K562 (cell line): ENCODE results near the gene COPB2. TPM values are rescaled to one million over a fixed set of nuclear protein-coding genes. Genes with fewer than 3 reads are reported as not detected.

Experiments
- ATAC-seq: fragments of 200-7000 bp; cut with Tn5 transposase; 3 replicates; pipeline ENCODE4 v1.9.1; 2020; ENCODE audit warnings: moderate library complexity
- BruUV-seq: library from RNA; stranded (reverse); fragments of 400-500 nt; replicated peaks from 2 replicates; lab custom pipeline; 2021; lab: Mats Ljungman, UMichigan
- CTCF ChIA-PET: fragments of 300-600 bp; formaldehyde crosslinking; extraction: SDS; loops from one replicate; lab custom pipeline; 2021; ENCODE audit warnings: low intra/inter-chr PET ratio; lab: Yijun Ruan, JAX
- POLR2A ChIA-PET: fragments of 300-600, 350-650 bp; sonication (Branson Sonifier 250); formaldehyde crosslinking; extraction: SDS; loops from one replicate; lab custom pipeline; 2021; ENCODE audit warnings: antibody characterized with exemption, inconsistent platforms; lab: Yijun Ruan, JAX
- DNase-seq, 4 experiments: peaks; one replicate each; pipeline versions ENCODE4 v3.0.0 to v3.0.0-alpha.2; 2011 to 2018; ENCODE audit warnings: low spot score in 3 of 4, mixed read lengths in 3 of 4; ENCODE audit errors: extremely low read depth in 1 of 4
- FAIRE-seq: peaks from 2 replicates; lab custom pipeline; 2011; peaks lifted over from hg19 to GRCh38; lab: Jason Lieb, UNC
- H2AFZ ChIP-seq: 2 replicates; pipeline ENCODE4 v1.6.0; 2011; ENCODE audit warnings: low read depth, low read length, control low read depth, inconsistent platforms
- H3K27ac ChIP-seq: fragments of 200-600 bp; 3 replicates; pipeline ENCODE4 v1.8.0; 2011; ENCODE audit warnings: low read depth, mild to moderate bottlenecking, control low read depth, inconsistent platforms, low read length, moderate library complexity, mixed read lengths; ENCODE audit errors: extremely low read depth
- H3K27me3 ChIP-seq, 2 experiments: fragments of 300-600 bp in 1 of 2; 2 replicates in 1 of 2; 3 replicates in 1 of 2; pipeline versions ENCODE4 v1.6.0 to v1.8.0; 2011; ENCODE audit warnings: inconsistent platforms in 2 of 2, low read length in 2 of 2, mild to moderate bottlenecking in 1 of 2, mixed read lengths in 1 of 2, moderate library complexity in 1 of 2; ENCODE audit not compliant: control insufficient read depth in 2 of 2, insufficient read depth in 2 of 2
- H3K36me3 ChIP-seq: fragments of 300-600 bp; 3 replicates; pipeline ENCODE4 v1.8.0; 2011; ENCODE audit warnings: mild to moderate bottlenecking, low read length, inconsistent platforms; ENCODE audit not compliant: control insufficient read depth, insufficient read depth
- H3K4me1 ChIP-seq, 2 experiments: fragments of 200-600 bp in 1 of 2; replicated peaks in 1 of 2; 2 replicates in 1 of 2; 3 replicates in 1 of 2; pipeline versions ENCODE4 v1.5.1 to v1.8.0; 2011; ENCODE audit warnings: inconsistent platforms in 2 of 2, low read length in 2 of 2, mild to moderate bottlenecking in 1 of 2, mixed read lengths in 1 of 2, moderate library complexity in 1 of 2; ENCODE audit not compliant: control insufficient read depth in 2 of 2, insufficient read depth in 2 of 2
- H3K4me2 ChIP-seq: 2 replicates; pipeline ENCODE4 v1.6.1; 2011; ENCODE audit warnings: low read length, control low read depth, inconsistent platforms, mixed read lengths; ENCODE audit not compliant: insufficient read depth
- H3K4me3 ChIP-seq: fragments of 200-600 bp; sonication (generic), shearing (Covaris generic); 2 replicates; pipeline ENCODE4 v1.5.1; 2016; ENCODE audit warnings: control low read depth, inconsistent platforms
- H3K79me2 ChIP-seq: fragments of 200-600 bp; 3 replicates; pipeline ENCODE4 v1.8.0; 2011; ENCODE audit warnings: low read length, inconsistent platforms; ENCODE audit not compliant: control insufficient read depth, insufficient read depth
- H3K9ac ChIP-seq, 2 experiments: 2 replicates each; pipeline versions ENCODE4 v1.6.0 to v1.6.1; 2011; ENCODE audit warnings: low read depth in 2 of 2, low read length in 2 of 2, control low read depth in 1 of 2, inconsistent platforms in 1 of 2, mild to moderate bottlenecking in 1 of 2, mixed read lengths in 1 of 2; ENCODE audit not compliant: insufficient read depth in 1 of 2
- H3K9me1 ChIP-seq: one replicate; pipeline ENCODE4 v1.6.0; 2011; ENCODE audit warnings: inconsistent platforms, mild to moderate bottlenecking, low read length, moderate library complexity; ENCODE audit not compliant: control insufficient read depth, insufficient read depth
- H3K9me3 ChIP-seq: replicated peaks from 2 replicates; pipeline ENCODE4 v1.5.1; 2011; ENCODE audit warnings: low read depth, low read length, inconsistent platforms; ENCODE audit not compliant: control insufficient read depth, insufficient read depth
- H4K20me1 ChIP-seq: replicated peaks from 2 replicates; pipeline ENCODE4 v1.6.1; 2011; ENCODE audit warnings: low read length, inconsistent platforms, mixed read lengths; ENCODE audit not compliant: control insufficient read depth, insufficient read depth
- CEBPB ChIP-seq: fragments of 450-650 bp; IDR thresholded peaks from 2 replicates; pipeline ENCODE4 v1.6.1; 2016; ENCODE audit warnings: missing genetic modification characterization, missing compliant biosample characterization
- ZNF740 ChIP-seq, 3 experiments: fragments of 200-800 bp in 1 of 3; sonication (Bioruptor generic) in 1 of 3; sonication (generic) in 1 of 3; formaldehyde crosslinking in 1 of 3; IDR thresholded peaks; 2 replicates each; pipeline versions ENCODE4 v1.6.1 to v1.8.0; 2016 to 2022; ENCODE audit warnings: mild to moderate bottlenecking in 2 of 3, missing compliant biosample characterization in 2 of 3, missing genetic modification characterization in 2 of 3, missing genetic modification reagents in 1 of 3
- WGBS: fragments of 100-300 bp; shearing (Covaris generic); methylation state at CpG from one replicate; pipeline ENCODE4 v1.1.6; 2016; ENCODE audit warnings: low coverage, mixed read lengths; ENCODE audit not compliant: insufficient coverage; ENCODE audit errors: missing lambda C conversion rate; 5-methylcytosine and 5-hydroxymethylcytosine counted together
- in situ Hi-C: fragments of 300-500 bp; cut with MboI; formaldehyde crosslinking; loops from 4 replicates; pipeline ENCODE4 v1.15.0; 2018; ENCODE audit warnings: inconsistent platforms, mixed read lengths
- intact Hi-C: fragments of 100-400 bp; cut with micrococcal nuclease; formaldehyde crosslinking; loops from 2 replicates; pipeline ENCODE4 v1.14.2; 2022
- polyA plus RNA-seq, 8 experiments: library from polyadenylated mRNA; depleted of rRNA in 4 of 8; stranded (reverse) in 5 of 8; unstranded in 3 of 8; fragments of >200 nt; fragmentation: Nextera tagmentation in 2 of 8; fragmentation: Illumina TruSeq in 1 of 8; extraction: Ambion mirVana in 2 of 8; extraction: Trizol in 1 of 8; gene quantifications; 2 replicates each; pipeline versions ENCODE4 v1.2.1 to v1.2.3, GENCODE V29; 2011 to 2014; ENCODE audit warnings: inconsistent platforms in 1 of 8, missing spikeins in 1 of 8
- total RNA-seq, 7 experiments: library from RNA; depleted of rRNA in 6 of 7; stranded (reverse); fragments of >200 nt in 6 of 7; fragmentation: Illumina TruSeq in 2 of 7; extraction: Trizol in 2 of 7; gene quantifications; 2 replicates each; pipeline versions ENCODE4 v1.2.1 to v1.2.3, GENCODE V29; 2011 to 2021; ENCODE audit warnings: low replicate concordance in 1 of 7

COPB2 gene
- total and polyA plus RNA-seq, 9 of the 15 experiments (the other 6 are each of a cell fraction or from before 2014, with no cell fraction given) = 64.3 to 189 (median 130) TPM

- DNase-seq (no peak), FAIRE-seq (no peak), ATAC-seq (no peak)
- Histone ChIP-seq H3K9me3 (no peaks in the 10 kb centered on the region), H3K36me3 (peaks cover 99% of the 10 kb centered on the region), H2AFZ (no peak overlapping the region), H3K9me1 (no peaks in the 10 kb centered on the region), H3K4me1 (no peaks in the 10 kb centered on the region), H3K4me3 (no peak overlapping the region), H3K27me3 (no peaks in the 10 kb centered on the region), H3K79me2 (no peaks in the 10 kb centered on the region; the same call in 2 of the 3 replicates), H3K9ac (no peak overlapping the region), H3K4me2 (no peak overlapping the region), H3K27ac (no peak overlapping the region), H4K20me1 (no peaks in the 10 kb centered on the region)
- CTCF ChIA-PET = no interaction called here
- TF ChIP-seq ZNF740 (CRISPR knock-in tag; IDR thresholded peaks at IDR 0.05) = no peak
- TF ChIP-seq ZNF740 (tag; IDR thresholded peaks at IDR 0.05) = no peak
- peak; percentile 49 for TF ChIP-seq CEBPB
- no TSS peak for BruUV-seq
- 94% methylated on average over 2 of the region's 2 CpGs for WGBS
- POLR2A ChIA-PET = interaction anchor here (0.6 to 4.0 kb wide), 4 partner anchors 9 to 62 kb away, joined by 3 to 31 read pairs (median 4); no protein-coding TSS in a partner anchor
- intact Hi-C loops = no loop called here
- in situ Hi-C loops = no loop called here
Measured at GRCh38 chr3:139361276-139361675, 28.2 kb downstream of the COPB2 start.
